Measurements from ENCODE around the gene ERC1.

The ERC1 gene

GRCh38 chr12:1395421-1395955 is 404.5 kb downstream of the ERC1 start:
- Histone ChIP-seq H3K9me3 (peaks cover 5% of the 10 kb centered on the region; the same call in 1 of the 2 replicates), H3K27me3 (ENCODE audit: low read depth) (no peaks in the 10 kb centered on the region), H3K4me1 (no peaks in the 10 kb centered on the region), H3K4me3 (no peak overlapping the region), H3K36me3 (replicated peaks) (no peaks in the 10 kb centered on the region; the same call in 1 of the 2 replicates)
- in situ Hi-C loops (cut with MboI; ENCODE audit: low sequenced_read_pairs) = no loop called here
- no peak for DNase-seq (ENCODE audit: low spot score in 2 of 2)

GRCh38 chr12:1398673-1399072 is 407.6 kb downstream of the ERC1 start:
- Histone ChIP-seq H3K36me3 (replicated peaks) (no peaks in the 10 kb centered on the region; the same call in 1 of the 2 replicates), H3K4me3 (no peak overlapping the region), H3K9me3 (no peaks in the 10 kb centered on the region), H3K27me3 (ENCODE audit: low read depth) (no peaks in the 10 kb centered on the region), H3K4me1 (no peaks in the 10 kb centered on the region)
- in situ Hi-C loops (cut with MboI; ENCODE audit: low sequenced_read_pairs) = no loop called here
- DNase-seq (ENCODE audit: low spot score in 2 of 2) = no peak

GRCh38 chr12:1401891-1402290 is 410.9 kb downstream of the ERC1 start:
- no peaks in the 10 kb centered on the region for H3K4me1 ChIP-seq
- in situ Hi-C loops (cut with MboI; ENCODE audit: low sequenced_read_pairs) = no loop called here
- H3K9me3 ChIP-seq = no peaks in the 10 kb centered on the region
- H3K27me3 ChIP-seq (ENCODE audit: low read depth) = no peaks in the 10 kb centered on the region
- DNase-seq (ENCODE audit: low spot score in 2 of 2) = no peak
- H3K4me3 ChIP-seq = no peak overlapping the region
- H3K36me3 ChIP-seq (replicated peaks) = no peaks in the 10 kb centered on the region

- Histone ChIP-seq H3K36me3 (replicated peaks) (no peaks in the 10 kb centered on the region), H3K27me3 (ENCODE audit: low read depth) (no peaks in the 10 kb centered on the region), H3K9me3 (no peaks in the 10 kb centered on the region), H3K4me1 (no peaks in the 10 kb centered on the region), H3K4me3 (no peak overlapping the region)
- in situ Hi-C loops (cut with MboI; ENCODE audit: low sequenced_read_pairs) = no loop called here
- DNase-seq (ENCODE audit: low spot score in 2 of 2) = no peak
Measured at GRCh38 chr12:1403417-1403816, 412.4 kb downstream of the ERC1 start.

GRCh38 chr12:1405619-1406018 is 414.6 kb downstream of the ERC1 start:
- no peak for DNase-seq (ENCODE audit: low spot score in 2 of 2)
- H3K4me1 ChIP-seq = no peaks in the 10 kb centered on the region
- H3K27me3 ChIP-seq (ENCODE audit: low read depth) = no peaks in the 10 kb centered on the region
- H3K36me3 ChIP-seq (replicated peaks) = no peaks in the 10 kb centered on the region
- no peaks in the 10 kb centered on the region for H3K9me3 ChIP-seq
- in situ Hi-C loops (cut with MboI; ENCODE audit: low sequenced_read_pairs) = no loop called here
- no peak overlapping the region for H3K4me3 ChIP-seq

- H3K36me3 ChIP-seq (replicated peaks) = no peaks in the 10 kb centered on the region
- H3K4me1 ChIP-seq = no peaks in the 10 kb centered on the region
- H3K27me3 ChIP-seq (ENCODE audit: low read depth) = no peaks in the 10 kb centered on the region
- no peak overlapping the region for H3K4me3 ChIP-seq
- no peaks in the 10 kb centered on the region for H3K9me3 ChIP-seq
- DNase-seq (ENCODE audit: low spot score in 2 of 2) = no peak
- in situ Hi-C loops (cut with MboI; ENCODE audit: low sequenced_read_pairs) = no loop called here
Measured at GRCh38 chr12:1410794-1411193, 419.8 kb downstream of the ERC1 start.

GRCh38 chr12:1413930-1414329 is 422.9 kb downstream of the ERC1 start:
- H3K9me3 ChIP-seq = no peaks in the 10 kb centered on the region
- H3K4me3 ChIP-seq = no peak overlapping the region
- H3K4me1 ChIP-seq = no peaks in the 10 kb centered on the region
- in situ Hi-C loops (cut with MboI; ENCODE audit: low sequenced_read_pairs) = no loop called here
- no peaks in the 10 kb centered on the region for H3K36me3 ChIP-seq (replicated peaks)
- no peak for DNase-seq (ENCODE audit: low spot score in 2 of 2)
- H3K27me3 ChIP-seq (ENCODE audit: low read depth) = no peaks in the 10 kb centered on the region

GRCh38 chr12:1418144-1418543 is 427.1 kb downstream of the ERC1 start:
- Histone ChIP-seq H3K9me3 (peaks cover 4% of the 10 kb centered on the region), H3K36me3 (replicated peaks) (no peaks in the 10 kb centered on the region), H3K4me1 (no peaks in the 10 kb centered on the region), H3K27me3 (ENCODE audit: low read depth) (no peaks in the 10 kb centered on the region), H3K4me3 (no peak overlapping the region)
- in situ Hi-C loops (cut with MboI; ENCODE audit: low sequenced_read_pairs) = no loop called here
- no peak for DNase-seq (ENCODE audit: low spot score in 2 of 2)

- H3K4me1 ChIP-seq = no peaks in the 10 kb centered on the region
- no peaks in the 10 kb centered on the region for H3K27me3 ChIP-seq (ENCODE audit: low read depth)
- no peaks in the 10 kb centered on the region for H3K36me3 ChIP-seq (replicated peaks)
- H3K4me3 ChIP-seq = no peak overlapping the region
- in situ Hi-C loops (cut with MboI; ENCODE audit: low sequenced_read_pairs) = no loop called here
- DNase-seq (ENCODE audit: low spot score in 2 of 2) = no peak
- peaks cover 4% of the 10 kb centered on the region for H3K9me3 ChIP-seq
Measured at GRCh38 chr12:1419849-1420371, 428.9 kb downstream of the ERC1 start.

GRCh38 chr12:1421091-1421846 is 430.2 kb downstream of the ERC1 start:
- H3K9me3 ChIP-seq = peaks cover 4% of the 10 kb centered on the region
- DNase-seq (ENCODE audit: low spot score in 2 of 2) = no peak
- H3K27me3 ChIP-seq (ENCODE audit: low read depth) = no peaks in the 10 kb centered on the region
- in situ Hi-C loops (cut with MboI; ENCODE audit: low sequenced_read_pairs) = no loop called here
- no peak overlapping the region for H3K4me3 ChIP-seq
- no peaks in the 10 kb centered on the region for H3K36me3 ChIP-seq (replicated peaks)
- no peaks in the 10 kb centered on the region for H3K4me1 ChIP-seq

- Histone ChIP-seq H3K4me3 (no peak overlapping the region), H3K9me3 (peaks cover 4% of the 10 kb centered on the region), H3K4me1 (no peaks in the 10 kb centered on the region), H3K27me3 (ENCODE audit: low read depth) (no peaks in the 10 kb centered on the region), H3K36me3 (replicated peaks) (no peaks in the 10 kb centered on the region)
- in situ Hi-C loops (cut with MboI; ENCODE audit: low sequenced_read_pairs) = no loop called here
- no peak for DNase-seq (ENCODE audit: low spot score in 2 of 2)
Measured at GRCh38 chr12:1422604-1423315, 431.7 kb downstream of the ERC1 start.

GRCh38 chr12:1424674-1425395 is 433.8 kb downstream of the ERC1 start:
- no peaks in the 10 kb centered on the region for H3K27me3 ChIP-seq (ENCODE audit: low read depth)
- no peak for DNase-seq (ENCODE audit: low spot score in 2 of 2)
- H3K9me3 ChIP-seq = peaks cover 4% of the 10 kb centered on the region
- H3K36me3 ChIP-seq (replicated peaks) = no peaks in the 10 kb centered on the region
- no peak overlapping the region for H3K4me3 ChIP-seq
- no peaks in the 10 kb centered on the region for H3K4me1 ChIP-seq
- in situ Hi-C loops (cut with MboI; ENCODE audit: low sequenced_read_pairs) = no loop called here

- in situ Hi-C loops (cut with MboI; ENCODE audit: low sequenced_read_pairs) = no loop called here
- Histone ChIP-seq H3K9me3 (peaks cover 4% of the 10 kb centered on the region), H3K36me3 (replicated peaks) (no peaks in the 10 kb centered on the region), H3K27me3 (ENCODE audit: low read depth) (no peaks in the 10 kb centered on the region), H3K4me3 (no peak overlapping the region), H3K4me1 (no peaks in the 10 kb centered on the region)
- DNase-seq (ENCODE audit: low spot score in 2 of 2) = no peak
Measured at GRCh38 chr12:1425396-1425729, 434.3 kb downstream of the ERC1 start.

GRCh38 chr12:1428671-1429070 is 437.6 kb downstream of the ERC1 start:
- no peaks in the 10 kb centered on the region for H3K9me3 ChIP-seq
- H3K4me1 ChIP-seq = no peaks in the 10 kb centered on the region
- in situ Hi-C loops (cut with MboI; ENCODE audit: low sequenced_read_pairs) = no loop called here
- DNase-seq (ENCODE audit: low spot score in 2 of 2) = no peak
- H3K36me3 ChIP-seq (replicated peaks) = no peaks in the 10 kb centered on the region
- H3K27me3 ChIP-seq (ENCODE audit: low read depth) = no peaks in the 10 kb centered on the region
- H3K4me3 ChIP-seq = no peak overlapping the region

Data from HAP-1 (cell line).